HG02759 (cell line): ENCODE data around the gene ESPN.

Source experiments
- ATAC-seq: cut with Tn5 transposase; IDR thresholded peaks from one replicate; pipeline ENCODE4 v1.9.1; 2021; ENCODE audit warnings: mild to moderate bottlenecking, moderate library complexity; ENCODE audit not compliant: unreplicated experiment

The ESPN gene

GRCh38 chr1:6495540-6496364, 71.2 kb downstream of the ESPN start:
- ATAC-seq, result no peak

- ATAC-seq, result no peak
Measured at GRCh38 chr1:6496365-6496721, 71.8 kb downstream of the ESPN start.

GRCh38 chr1:6496890-6497214, 72.3 kb downstream of the ESPN start:
- no peak for ATAC-seq

- no peak for ATAC-seq
Measured at GRCh38 chr1:6497215-6497866, 72.8 kb downstream of the ESPN start.

GRCh38 chr1:6497867-6498575, 73.4 kb downstream of the ESPN start:
- no peak for ATAC-seq

- no peak for ATAC-seq
Measured at GRCh38 chr1:6498576-6499111, 74.1 kb downstream of the ESPN start.

- no peak for ATAC-seq
Measured at GRCh38 chr1:6499296-6499695, 74.7 kb downstream of the ESPN start.

GRCh38 chr1:6500544-6501278, 76.1 kb downstream of the ESPN start:
- ATAC-seq, result no peak

- ATAC-seq, result no peak
Measured at GRCh38 chr1:6501279-6501813, 76.8 kb downstream of the ESPN start.

GRCh38 chr1:6502000-6502891, 77.7 kb downstream of the ESPN start:
- ATAC-seq, result no peak

- ATAC-seq, result no peak
Measured at GRCh38 chr1:6503884-6504602, 79.5 kb downstream of the ESPN start.

GRCh38 chr1:6504887-6505286, 80.3 kb downstream of the ESPN start:
- ATAC-seq, result no peak

- ATAC-seq, result no peak
Measured at GRCh38 chr1:6505367-6506209, 81.0 kb downstream of the ESPN start.

- ATAC-seq, result no peak
Measured at GRCh38 chr1:6506210-6507036, 81.8 kb downstream of the ESPN start.

- no peak for ATAC-seq
Measured at GRCh38 chr1:6507037-6507428, 82.5 kb downstream of the ESPN start.

GRCh38 chr1:6507461-6507911, 82.9 kb downstream of the ESPN start:
- no peak for ATAC-seq

- no peak for ATAC-seq
Measured at GRCh38 chr1:6508154-6508815, 83.7 kb downstream of the ESPN start.
